ENCODE data around the gene ZNF768. TPM values are rescaled to one million over a fixed set of nuclear protein-coding genes. Genes with fewer than 3 reads are reported as not detected.

ZNF768 gene
- total RNA-seq, 4 donors from 2014 or later, result 30.5 to 41.3 (median 36.6) TPM

DNA sequence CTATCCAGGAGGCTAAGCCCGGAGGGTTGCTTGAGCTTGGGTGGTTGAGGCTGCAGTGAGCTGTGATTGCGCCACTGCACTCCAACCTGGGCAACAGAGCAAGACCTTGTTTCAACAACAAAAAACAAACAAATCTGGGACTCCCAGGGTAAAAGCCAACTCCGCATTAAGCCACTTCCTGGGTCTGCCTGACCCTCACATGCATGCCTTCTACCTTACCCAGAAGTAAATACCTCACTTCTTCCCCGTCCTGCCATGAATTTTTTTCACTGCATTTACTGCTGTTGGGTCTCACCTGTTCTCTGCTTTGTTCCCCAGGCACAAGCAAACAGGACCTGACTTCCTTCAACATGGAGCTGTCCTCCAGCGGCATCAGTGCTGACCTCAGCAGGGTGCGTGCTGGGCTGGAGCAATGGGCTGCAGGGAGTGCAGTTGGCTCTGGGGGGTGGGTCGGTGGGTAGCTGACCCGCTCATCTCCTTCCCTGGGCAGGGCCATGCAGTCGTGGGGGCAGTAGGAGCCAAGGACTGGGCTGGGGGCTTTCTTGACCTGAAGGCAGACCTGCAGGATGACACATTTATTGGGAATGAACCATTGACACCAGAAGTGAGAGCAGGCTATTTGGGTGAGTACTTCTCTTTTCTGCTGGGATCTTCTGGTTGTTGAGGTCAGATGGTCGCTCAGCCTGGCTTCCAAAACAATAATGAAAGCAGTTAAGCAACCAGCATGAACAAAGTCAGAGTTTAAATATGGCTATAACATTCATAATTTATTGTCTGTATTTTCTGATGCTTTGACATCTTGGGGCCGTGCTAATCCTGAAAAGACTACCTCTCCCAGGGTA, 37.4 kb downstream of the ZNF768 start:
- no peak for DNase-seq (ENCODE audit: low spot score in 2 of 2)
- Histone ChIP-seq H3K4me3 (no peak overlapping the region), H3K36me3 (no peaks in the 10 kb centered on the region), H3K9me3 (no peaks in the 10 kb centered on the region), H3K4me1 (peaks cover 13% of the 10 kb centered on the region), H3K27me3 (no peaks in the 10 kb centered on the region), H3K27ac (no peak overlapping the region)
- WGBS, result 75% methylated on average over 11 of the region's 11 CpGs
- TF ChIP-seq CTCF (IDR thresholded peaks at IDR 0.05) (no peak), POLR2A (IDR thresholded peaks at IDR 0.05) (no peak), EP300 (IDR thresholded peaks at IDR 0.05) (no peak), POLR2AphosphoS5 (IDR thresholded peaks at IDR 0.05) (no peak)

DNA sequence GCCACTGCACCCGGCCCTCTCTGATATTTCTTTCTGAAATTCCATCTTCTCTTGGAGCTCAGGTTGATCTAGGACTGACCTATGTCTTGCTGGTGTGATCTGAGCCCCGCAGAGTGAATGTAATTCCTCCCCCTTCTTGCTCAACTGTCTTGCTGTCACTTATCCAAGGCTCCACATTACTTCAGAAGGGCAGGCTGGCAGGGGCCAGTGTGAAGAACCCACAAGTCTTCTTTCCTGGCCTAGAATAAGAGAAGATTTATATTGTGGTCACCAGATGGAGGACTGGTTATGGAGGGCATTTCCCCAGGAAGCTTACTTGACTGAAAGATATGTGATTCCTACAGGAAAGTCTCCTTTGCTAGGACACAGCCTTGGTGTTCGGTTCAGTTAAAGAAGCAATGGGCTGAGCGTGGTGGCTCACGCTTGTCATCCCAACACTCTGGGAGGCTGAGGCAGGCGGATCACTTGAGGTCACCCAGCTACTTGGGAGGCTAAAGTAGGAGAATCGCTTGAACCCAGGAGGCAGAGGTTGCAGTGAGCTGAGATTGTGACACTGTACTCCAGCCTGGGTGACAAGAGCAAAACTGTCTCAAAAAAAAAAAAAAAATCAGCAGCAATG, 40.4 kb downstream of the ZNF768 start:
- WGBS, result 80% methylated on average over 5 of the region's 7 CpGs

GRCh38 chr16:30484887-30485286, 41.5 kb downstream of the ZNF768 start:
- TF ChIP-seq CTCF (IDR thresholded peaks at IDR 0.05) (no peak), POLR2A (IDR thresholded peaks at IDR 0.05) (no peak), POLR2AphosphoS5 (IDR thresholded peaks at IDR 0.05) (no peak), EP300 (IDR thresholded peaks at IDR 0.05) (no peak)
- no peak for DNase-seq (ENCODE audit: low spot score in 2 of 2)

More for the DNA sequence above, 40.4 kb downstream of the ZNF768 start:
- no peak overlapping the region for H3K27ac ChIP-seq
- no peak for DNase-seq (ENCODE audit: low spot score in 2 of 2)
- TF ChIP-seq POLR2A (IDR thresholded peaks at IDR 0.05), result no peak
- no peak for TF ChIP-seq CTCF (IDR thresholded peaks at IDR 0.05)
- no peak for TF ChIP-seq POLR2AphosphoS5 (IDR thresholded peaks at IDR 0.05)
- peaks cover 9% of the 10 kb centered on the region for H3K4me1 ChIP-seq
- H3K27me3 ChIP-seq, result no peaks in the 10 kb centered on the region
- H3K36me3 ChIP-seq, result no peaks in the 10 kb centered on the region
- no peak overlapping the region for H3K4me3 ChIP-seq
- no peaks in the 10 kb centered on the region for H3K9me3 ChIP-seq

GRCh38 chr16:30482366-30482765, 44.0 kb downstream of the ZNF768 start:
- no peak overlapping the region for H3K4me3 ChIP-seq
- no peak for TF ChIP-seq POLR2A (IDR thresholded peaks at IDR 0.05)
- no peak for TF ChIP-seq CTCF (IDR thresholded peaks at IDR 0.05)
- TF ChIP-seq POLR2AphosphoS5 (IDR thresholded peaks at IDR 0.05), result no peak
- TF ChIP-seq EP300 (IDR thresholded peaks at IDR 0.05), result no peak
- no peaks in the 10 kb centered on the region for H3K36me3 ChIP-seq
- H3K4me1 ChIP-seq, result no peaks in the 10 kb centered on the region
- H3K27ac ChIP-seq, result no peak overlapping the region
- WGBS, result 84% methylated on average over 3 of the region's 3 CpGs
- no peaks in the 10 kb centered on the region for H3K27me3 ChIP-seq
- no peaks in the 10 kb centered on the region for H3K9me3 ChIP-seq
- no peak for DNase-seq (ENCODE audit: low spot score in 2 of 2)

More at GRCh38 chr16:30484887-30485286, 41.5 kb downstream of the ZNF768 start:
- H3K9me3 ChIP-seq, result no peaks in the 10 kb centered on the region
- H3K36me3 ChIP-seq, result no peaks in the 10 kb centered on the region
- no peak overlapping the region for H3K4me3 ChIP-seq
- H3K4me1 ChIP-seq, result peaks cover 7% of the 10 kb centered on the region
- H3K27me3 ChIP-seq, result no peaks in the 10 kb centered on the region
- no peak overlapping the region for H3K27ac ChIP-seq

GRCh38 chr16:30481381-30481780, 45.0 kb downstream of the ZNF768 start:
- Histone ChIP-seq H3K36me3 (no peaks in the 10 kb centered on the region), H3K9me3 (no peaks in the 10 kb centered on the region), H3K27ac (no peak overlapping the region), H3K4me3 (no peak overlapping the region), H3K27me3 (no peaks in the 10 kb centered on the region), H3K4me1 (no peaks in the 10 kb centered on the region)
- WGBS, result 70% methylated on average over 5 of the region's 5 CpGs
- TF ChIP-seq POLR2AphosphoS5 (IDR thresholded peaks at IDR 0.05) (no peak), EP300 (IDR thresholded peaks at IDR 0.05) (no peak), CTCF (IDR thresholded peaks at IDR 0.05) (no peak), POLR2A (IDR thresholded peaks at IDR 0.05) (no peak)
- DNase-seq (ENCODE audit: low spot score in 2 of 2), result no peak

Measured in suprapubic skin (tissue), 4 donors.